A673 (cell line): ENCODE results near the gene GPRC5C. TPM values are rescaled to one million over a fixed set of nuclear protein-coding genes. Genes with fewer than 3 reads are reported as not detected.

Source experiments
- BruUV-seq: library from RNA; stranded (reverse); fragments of 400-500 nt; replicated peaks from 2 replicates; lab custom pipeline; 2021; lab: Mats Ljungman, UMichigan
- CTCF ChIA-PET: fragments of 300-600 bp; sonication (Branson Sonifier 250); formaldehyde crosslinking; loops from one replicate; lab custom pipeline; 2022; ENCODE audit warnings: antibody characterized with exemption; lab: Charles Lee
- POLR2A ChIA-PET: fragments of 300-600 bp; sonication (Branson Sonifier 250); formaldehyde crosslinking; loops from one replicate; lab custom pipeline; 2022; ENCODE audit warnings: antibody characterized with exemption; ENCODE audit not compliant: low non-redundant PET; lab: Charles Lee
- DNase-seq: peaks from one replicate; pipeline ENCODE4 v3.0.0-alpha.2; 2015; ENCODE audit warnings: low spot score
- H3K27ac ChIP-seq: fragments of 200-600 bp; sonication (generic); 2 replicates; pipeline ENCODE4 v1.5.1; 2016; ENCODE audit warnings: mixed run types, low read depth, mild to moderate bottlenecking, mixed read lengths, antibody characterized with exemption, low read length; ENCODE audit not compliant: poor library complexity, severe bottlenecking
- H3K27me3 ChIP-seq: fragments of 200-600 bp; sonication (generic); replicated peaks from 2 replicates; pipeline ENCODE4 v1.6.1; 2017; ENCODE audit warnings: mixed run types, low read depth, mild to moderate bottlenecking, mixed read lengths, antibody characterized with exemption, low read length; ENCODE audit not compliant: insufficient read depth, poor library complexity
- H3K36me3 ChIP-seq: fragments of 200-600 bp; sonication (generic); 2 replicates; pipeline ENCODE4 v1.6.1; 2016; ENCODE audit warnings: mixed run types, mild to moderate bottlenecking, mixed read lengths, antibody characterized with exemption, low read length; ENCODE audit not compliant: insufficient read depth, poor library complexity, severe bottlenecking
- H3K4me1 ChIP-seq: fragments of 200-600 bp; sonication (generic); 2 replicates; pipeline ENCODE4 v1.6.1; 2017; ENCODE audit warnings: mixed run types, mild to moderate bottlenecking, mixed read lengths, antibody characterized with exemption, low read length; ENCODE audit not compliant: insufficient read depth, poor library complexity, severe bottlenecking
- H3K4me3 ChIP-seq: fragments of 200-600 bp; sonication (generic); 2 replicates; pipeline ENCODE4 v1.5.1; 2016; ENCODE audit warnings: low read depth, mixed run types, mild to moderate bottlenecking, mixed read lengths, low read length; ENCODE audit not compliant: poor library complexity, severe bottlenecking
- H3K9me3 ChIP-seq: fragments of 200-600 bp; sonication (generic); 2 replicates; pipeline ENCODE4 v1.6.1; 2016; ENCODE audit warnings: mixed run types, low read depth, mild to moderate bottlenecking, mixed read lengths, antibody characterized with exemption, low read length; ENCODE audit not compliant: poor library complexity, severe bottlenecking
- CTCF ChIP-seq: fragments of 300-800, 200-600 bp; sonication (generic); conservative IDR thresholded peaks from 2 replicates; pipeline ENCODE4 v1.5.1; 2017; ENCODE audit warnings: low read depth, mild to moderate bottlenecking, antibody characterized with exemption, low read length, moderate library complexity, mixed read lengths
- EZH2 ChIP-seq: fragments of 200-600 bp; sonication (generic); IDR thresholded peaks from 2 replicates; pipeline ENCODE4 v1.6.1; 2017; ENCODE audit warnings: borderline replicate concordance, low read depth, mild to moderate bottlenecking, mixed read lengths, antibody characterized with exemption, low read length; ENCODE audit not compliant: poor library complexity, severe bottlenecking
- intact Hi-C: fragments of 100-400 bp; cut with micrococcal nuclease; formaldehyde crosslinking; loops from one replicate; pipeline ENCODE4 v1.10.0; 2022; ENCODE audit not compliant: unreplicated experiment
- total RNA-seq: library from RNA; stranded (reverse); gene quantifications from 2 replicates; pipeline ENCODE4 v1.2.3, GENCODE V29; 2021

The GPRC5C gene
- total RNA-seq, 1 experiment from 2014 or later, result not detected

DNA sequence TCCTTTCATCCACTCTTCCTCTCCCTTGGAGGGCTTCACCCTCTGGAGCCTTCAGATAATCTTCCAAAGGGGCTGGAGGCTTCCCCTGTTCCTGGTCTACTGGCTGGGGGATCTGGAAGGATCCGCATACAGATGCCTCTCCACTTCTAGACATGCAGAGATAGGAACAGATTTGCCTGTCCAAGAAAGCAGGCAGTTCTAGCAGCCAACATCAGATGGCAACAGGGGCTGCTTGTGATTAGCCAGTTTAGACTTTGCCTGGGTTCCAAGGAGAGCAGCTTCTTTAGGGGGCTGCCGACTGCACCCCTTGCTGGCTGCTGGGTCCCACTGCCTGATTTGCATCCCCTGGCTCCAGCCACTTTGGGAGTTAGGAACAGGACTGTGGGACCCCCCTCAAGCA lies 28.4 kb downstream of the GPRC5C start:
- Histone ChIP-seq H3K36me3 (no peaks in the 10 kb centered on the region), H3K27ac (no peak overlapping the region), H3K9me3 (no peaks in the 10 kb centered on the region), H3K4me1 (peaks cover 11% of the 10 kb centered on the region), H3K27me3 (no peaks in the 10 kb centered on the region), H3K4me3 (no peak overlapping the region)
- POLR2A ChIA-PET, result no interaction called here
- TF ChIP-seq CTCF, result no peak
- TF ChIP-seq EZH2, result no peak
- intact Hi-C loops, result no loop called here
- DNase-seq, result no peak
- no TSS peak for BruUV-seq
- CTCF ChIA-PET, result interaction anchor here (0.7 kb wide), 1 partner anchor 206 kb away, joined by 7 read pairs; no protein-coding TSS in a partner anchor

DNA sequence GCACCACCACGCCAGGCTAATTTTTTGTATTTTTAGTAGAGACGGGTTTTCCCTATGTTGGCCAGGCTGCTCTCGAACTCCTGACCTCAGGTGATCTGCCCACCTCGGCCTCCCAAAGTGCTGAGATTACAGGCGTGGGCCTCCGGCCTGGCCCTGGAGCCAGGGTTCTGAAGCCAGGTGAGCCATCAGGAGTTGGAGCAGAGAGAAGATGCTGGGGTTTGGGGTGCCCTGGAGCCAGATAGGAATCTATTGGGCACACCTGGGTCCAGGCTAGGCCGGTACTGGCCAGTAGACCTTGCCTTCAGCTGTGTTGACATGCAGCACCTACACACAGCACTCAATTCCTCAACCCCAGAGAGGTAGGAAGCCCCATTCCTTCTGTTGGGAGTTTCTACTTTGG lies 29.1 kb downstream of the GPRC5C start:
- Histone ChIP-seq H3K9me3 (no peaks in the 10 kb centered on the region), H3K27me3 (no peaks in the 10 kb centered on the region), H3K4me3 (no peak overlapping the region), H3K36me3 (no peaks in the 10 kb centered on the region), H3K4me1 (peaks cover 3% of the 10 kb centered on the region), H3K27ac (no peak overlapping the region)
- POLR2A ChIA-PET, result no interaction called here
- BruUV-seq, result no TSS peak
- intact Hi-C loops, result no loop called here
- CTCF ChIA-PET, result interaction anchor here (0.6 kb wide), 1 partner anchor 93 kb away, joined by 4 read pairs; no protein-coding TSS in a partner anchor
- no peak for DNase-seq
- TF ChIP-seq EZH2 (no peak), CTCF (no peak)

GRCh38 chr17:74461611-74462010 lies 29.7 kb downstream of the GPRC5C start:
- TF ChIP-seq EZH2 (no peak), CTCF (no peak)
- Histone ChIP-seq H3K4me3 (no peak overlapping the region), H3K36me3 (no peaks in the 10 kb centered on the region), H3K4me1 (no peaks in the 10 kb centered on the region), H3K9me3 (no peaks in the 10 kb centered on the region), H3K27ac (no peak overlapping the region), H3K27me3 (no peaks in the 10 kb centered on the region)
- no peak for DNase-seq
- no TSS peak for BruUV-seq
- ChIA-PET CTCF (no interaction called here), POLR2A (no interaction called here)
- intact Hi-C loops, result no loop called here
